Measurements from ENCODE around the gene PTGER2.

Gene PTGER2

GRCh38 chr14:52333823-52334657 lies 19.9 kb downstream of the PTGER2 start:
- H3K4me3 ChIP-seq (ENCODE audit: low read depth, low read length) = no peak overlapping the region
- TF ChIP-seq CTCF (IDR thresholded peaks at IDR 0.05; ENCODE audit: borderline replicate concordance, insufficient read depth, low read depth, low read length) = no peak

DNA sequence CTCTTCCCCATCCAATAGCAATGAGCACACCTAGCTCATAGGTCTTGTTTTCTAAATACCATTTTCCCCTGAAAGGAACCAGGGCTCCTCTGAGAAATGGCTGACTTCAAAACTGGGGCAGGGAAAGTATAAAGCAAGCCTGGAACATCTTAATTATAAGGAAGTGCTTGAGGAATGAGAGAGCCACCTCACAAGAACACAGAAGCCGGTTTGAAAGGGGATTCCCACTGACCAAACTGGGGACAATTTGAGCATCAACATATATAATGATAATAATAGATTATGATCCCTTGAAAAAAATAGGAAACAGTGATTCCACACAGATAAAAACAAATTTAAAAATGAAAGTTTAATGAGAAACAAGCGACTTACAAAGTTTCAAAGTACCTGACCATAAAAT lies 22.1 kb downstream of the PTGER2 start:
- no peak overlapping the region for H3K4me3 ChIP-seq (ENCODE audit: low read depth, low read length)
- no peak for TF ChIP-seq CTCF (IDR thresholded peaks at IDR 0.05; ENCODE audit: borderline replicate concordance, insufficient read depth, low read depth, low read length)

DNA sequence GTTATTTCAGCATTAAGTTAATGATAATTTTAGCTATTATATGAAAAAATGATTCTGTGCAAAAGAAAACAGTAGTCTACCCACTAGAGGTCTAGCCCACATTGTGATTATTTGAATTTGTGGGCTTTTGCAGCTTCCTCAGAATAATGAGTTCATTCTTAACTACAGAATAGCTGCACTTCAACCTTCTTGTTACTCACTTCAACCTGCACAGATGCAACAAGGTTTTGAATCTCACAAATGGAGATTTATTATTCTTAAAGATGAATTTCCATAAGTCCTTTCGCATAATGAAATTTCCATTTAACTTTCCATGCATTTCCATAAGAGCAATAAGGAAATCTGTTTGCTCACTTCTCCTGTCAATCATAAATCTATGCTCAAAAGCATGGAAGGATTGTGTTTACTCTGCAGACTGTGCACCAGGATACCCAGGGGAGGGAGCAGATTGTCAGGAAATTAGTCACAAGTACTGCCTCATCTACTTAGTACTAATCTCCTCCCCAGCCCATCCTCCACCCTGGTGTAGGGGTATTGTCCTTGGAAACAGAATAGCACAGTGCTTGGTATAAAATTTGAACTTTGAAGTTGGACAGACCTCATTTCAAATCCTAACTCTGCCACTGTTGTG lies 24.1 kb downstream of the PTGER2 start:
- no peak for TF ChIP-seq CTCF (IDR thresholded peaks at IDR 0.05; ENCODE audit: borderline replicate concordance, insufficient read depth, low read depth, low read length)
- H3K4me3 ChIP-seq (ENCODE audit: low read depth, low read length) = no peak overlapping the region

DNA sequence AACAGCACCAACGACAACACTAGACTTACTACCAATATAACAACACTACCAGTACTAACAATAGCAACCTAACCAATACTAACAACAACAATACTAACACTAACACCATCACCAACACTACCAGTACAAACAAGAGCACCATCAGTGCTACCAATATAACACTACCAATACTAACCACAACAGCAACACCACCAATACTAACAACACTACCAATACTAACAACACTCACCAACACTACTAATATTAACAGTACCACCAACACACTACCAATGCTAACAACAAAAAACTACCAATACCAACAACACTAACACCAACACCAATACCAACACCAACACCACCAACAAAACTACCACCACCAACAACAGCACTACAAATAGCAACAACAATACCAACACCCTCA lies 25.1 kb downstream of the PTGER2 start:
- H3K4me3 ChIP-seq (ENCODE audit: low read depth, low read length) = no peak overlapping the region
- no peak for TF ChIP-seq CTCF (IDR thresholded peaks at IDR 0.05; ENCODE audit: borderline replicate concordance, insufficient read depth, low read depth, low read length)

DNA sequence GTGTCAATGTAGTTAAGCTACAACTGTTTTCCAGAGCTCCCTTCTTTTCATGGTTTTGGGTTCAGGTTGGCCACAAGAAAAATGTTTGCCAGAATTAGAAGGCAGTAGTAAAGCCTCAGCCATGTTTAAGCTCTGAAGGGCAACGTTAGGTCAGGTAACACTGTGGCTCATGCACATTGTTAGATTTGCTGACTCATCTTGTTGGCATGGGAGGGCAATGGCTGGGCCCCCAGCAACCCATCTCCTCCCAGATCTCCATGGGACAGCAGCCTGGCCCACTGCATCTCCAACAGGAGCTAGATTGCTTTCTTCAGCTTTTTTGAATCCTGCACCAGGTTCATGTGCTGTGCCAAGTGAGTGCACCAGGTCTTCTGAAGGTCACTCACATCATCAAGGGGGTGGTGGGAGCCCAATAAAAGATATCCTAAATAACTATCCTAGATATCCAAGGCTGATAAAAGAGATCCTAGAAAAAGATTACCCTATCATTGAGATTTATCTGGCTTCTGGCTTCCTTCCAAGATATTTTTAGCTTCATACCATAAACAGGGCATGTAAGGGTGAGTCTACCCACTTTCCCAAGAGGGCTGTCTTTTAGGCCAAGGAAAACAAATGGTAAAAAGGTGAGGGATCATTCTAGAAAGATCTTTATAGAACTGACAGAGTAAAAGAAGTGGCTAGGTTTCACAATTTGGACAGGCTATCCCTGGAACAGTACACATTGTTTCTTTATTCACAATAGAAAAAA lies 28.9 kb downstream of the PTGER2 start:
- no peak for TF ChIP-seq CTCF (IDR thresholded peaks at IDR 0.05; ENCODE audit: borderline replicate concordance, insufficient read depth, low read depth, low read length)
- no peak overlapping the region for H3K4me3 ChIP-seq (ENCODE audit: low read depth, low read length)

DNA sequence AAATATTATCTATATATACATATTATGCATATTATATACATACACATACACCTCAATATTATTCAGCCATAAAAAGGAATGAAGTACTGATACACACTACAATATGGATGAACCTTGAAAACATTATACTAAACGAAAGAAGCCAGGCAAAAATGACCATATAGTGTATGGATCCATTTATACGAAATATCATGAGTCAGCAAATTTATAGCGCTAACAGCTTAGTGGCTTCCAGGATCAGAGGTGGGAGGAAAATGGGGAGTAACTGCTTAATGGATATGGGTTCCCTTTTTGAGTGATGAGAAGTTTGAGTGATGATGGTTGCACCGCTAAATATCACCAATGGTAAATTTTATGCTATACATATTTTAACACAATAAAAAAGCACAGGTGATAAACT lies 32.7 kb downstream of the PTGER2 start:
- TF ChIP-seq CTCF (IDR thresholded peaks at IDR 0.05; ENCODE audit: borderline replicate concordance, insufficient read depth, low read depth, low read length) = no peak
- H3K4me3 ChIP-seq (ENCODE audit: low read depth, low read length) = no peak overlapping the region

Data from GM12875 (cell line).